GM12874 (cell line): ENCODE measurements around the gene JMJD8.

Experiments used
- TF ChIP-seq, protein P1 (sequence below): IDR thresholded peaks from 2 replicates; pipeline ENCODE4 v1.5.1; 2011; ENCODE audit warnings: low read depth, mild to moderate bottlenecking, control low read depth, low read length, moderate library complexity; ENCODE audit not compliant: insufficient read depth

Gene JMJD8

DNA sequence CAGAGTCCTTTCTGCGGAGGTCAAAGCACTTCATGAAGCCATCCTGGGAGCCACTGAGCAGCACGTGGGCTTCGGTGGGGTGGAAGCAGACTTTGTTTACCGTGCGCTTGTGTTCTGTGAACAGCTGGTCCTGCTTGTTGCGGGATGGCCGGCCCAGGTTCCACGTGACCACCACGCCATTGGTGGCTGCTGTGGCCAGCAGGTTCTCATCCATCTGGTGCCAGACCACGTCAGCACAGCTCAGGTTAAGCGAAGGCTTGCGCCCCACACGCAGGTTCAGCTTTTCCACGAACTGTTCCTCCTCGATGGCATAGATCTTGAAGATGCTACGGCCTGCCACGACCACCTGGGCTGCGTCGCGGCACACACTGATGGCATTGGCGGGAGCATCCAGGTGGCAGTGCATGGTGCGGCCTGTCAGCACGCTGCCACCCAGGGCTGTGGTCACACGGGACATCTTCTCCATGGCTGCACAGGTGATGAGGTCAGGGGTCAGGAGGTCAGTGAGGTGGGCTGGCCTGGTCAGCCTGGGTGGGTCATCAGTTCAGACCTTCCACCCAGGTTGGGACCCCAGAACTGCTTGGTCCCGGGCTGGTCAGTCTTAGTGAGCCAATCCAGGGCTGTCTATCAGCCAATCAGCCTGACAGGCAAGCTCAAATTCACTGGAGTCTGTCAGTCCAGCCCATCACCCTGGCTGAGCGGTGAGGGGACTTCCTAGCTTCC lies 5.2 kb upstream of the JMJD8 start:
- TF ChIP-seq, protein P1, sequence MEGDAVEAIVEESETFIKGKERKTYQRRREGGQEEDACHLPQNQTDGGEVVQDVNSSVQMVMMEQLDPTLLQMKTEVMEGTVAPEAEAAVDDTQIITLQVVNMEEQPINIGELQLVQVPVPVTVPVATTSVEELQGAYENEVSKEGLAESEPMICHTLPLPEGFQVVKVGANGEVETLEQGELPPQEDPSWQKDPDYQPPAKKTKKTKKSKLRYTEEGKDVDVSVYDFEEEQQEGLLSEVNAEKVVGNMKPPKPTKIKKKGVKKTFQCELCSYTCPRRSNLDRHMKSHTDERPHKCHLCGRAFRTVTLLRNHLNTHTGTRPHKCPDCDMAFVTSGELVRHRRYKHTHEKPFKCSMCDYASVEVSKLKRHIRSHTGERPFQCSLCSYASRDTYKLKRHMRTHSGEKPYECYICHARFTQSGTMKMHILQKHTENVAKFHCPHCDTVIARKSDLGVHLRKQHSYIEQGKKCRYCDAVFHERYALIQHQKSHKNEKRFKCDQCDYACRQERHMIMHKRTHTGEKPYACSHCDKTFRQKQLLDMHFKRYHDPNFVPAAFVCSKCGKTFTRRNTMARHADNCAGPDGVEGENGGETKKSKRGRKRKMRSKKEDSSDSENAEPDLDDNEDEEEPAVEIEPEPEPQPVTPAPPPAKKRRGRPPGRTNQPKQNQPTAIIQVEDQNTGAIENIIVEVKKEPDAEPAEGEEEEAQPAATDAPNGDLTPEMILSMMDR: no peak

DNA sequence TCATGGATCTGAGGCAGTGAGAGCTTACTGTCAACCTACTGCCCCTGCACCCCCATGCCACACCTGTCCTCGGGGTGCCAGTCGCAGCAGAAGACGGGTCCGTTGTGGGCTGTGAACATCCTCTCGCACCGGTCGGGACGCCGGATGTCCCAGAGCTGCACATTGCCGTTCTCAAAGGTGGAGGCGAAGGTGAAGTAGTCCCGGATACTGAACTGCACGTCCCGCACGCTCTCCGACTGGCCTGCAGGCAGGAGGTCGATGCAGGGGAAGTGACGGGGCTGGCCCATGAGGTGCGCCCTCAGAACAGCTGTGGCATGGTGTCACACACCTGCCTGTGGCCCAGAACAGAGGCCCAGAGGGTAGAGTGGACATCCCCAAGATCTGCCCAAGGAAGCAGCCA lies 3.4 kb upstream of the JMJD8 start:
- TF ChIP-seq, protein P1: no peak

DNA sequence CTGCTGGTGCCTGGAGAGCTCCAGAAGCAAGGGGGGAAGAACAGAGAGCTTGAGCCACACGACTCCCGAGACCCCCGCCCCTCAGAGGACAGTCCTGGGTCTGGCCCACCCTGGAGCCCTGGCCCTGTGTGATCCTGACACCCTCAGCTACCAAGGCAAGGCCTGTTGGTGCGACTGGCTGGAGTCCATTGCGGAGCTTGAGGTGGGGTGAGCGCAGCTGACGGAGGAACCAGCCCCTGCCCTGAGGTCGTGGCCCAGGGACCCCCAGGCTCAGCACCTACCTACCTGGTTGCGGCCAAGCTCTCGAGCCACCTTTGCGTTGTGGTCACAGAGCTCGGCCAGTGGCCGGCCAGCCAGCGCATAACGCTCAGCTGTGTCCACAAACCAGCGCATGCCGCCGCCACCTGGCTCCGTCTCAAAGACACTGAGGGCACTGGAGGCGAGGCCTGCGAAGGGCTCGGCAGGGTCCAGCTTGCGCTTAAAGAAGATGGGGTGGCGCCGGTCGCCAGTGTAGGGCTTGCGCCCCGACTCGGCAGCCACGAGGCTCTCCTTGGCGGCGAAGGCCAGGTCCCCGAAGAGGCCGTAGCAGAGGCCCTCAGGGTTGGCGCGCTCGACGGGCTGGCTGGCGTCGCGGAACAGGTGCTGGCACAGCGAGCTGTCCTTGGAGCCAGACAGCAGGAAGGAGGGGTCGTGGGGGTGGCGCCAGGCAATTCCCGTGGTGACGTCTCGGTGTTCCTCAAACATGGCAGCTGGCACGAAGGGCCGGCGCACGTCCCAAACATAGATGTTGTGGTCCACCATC lies 2.5 kb upstream of the JMJD8 start:
- TF ChIP-seq, protein P1: no peak

DNA sequence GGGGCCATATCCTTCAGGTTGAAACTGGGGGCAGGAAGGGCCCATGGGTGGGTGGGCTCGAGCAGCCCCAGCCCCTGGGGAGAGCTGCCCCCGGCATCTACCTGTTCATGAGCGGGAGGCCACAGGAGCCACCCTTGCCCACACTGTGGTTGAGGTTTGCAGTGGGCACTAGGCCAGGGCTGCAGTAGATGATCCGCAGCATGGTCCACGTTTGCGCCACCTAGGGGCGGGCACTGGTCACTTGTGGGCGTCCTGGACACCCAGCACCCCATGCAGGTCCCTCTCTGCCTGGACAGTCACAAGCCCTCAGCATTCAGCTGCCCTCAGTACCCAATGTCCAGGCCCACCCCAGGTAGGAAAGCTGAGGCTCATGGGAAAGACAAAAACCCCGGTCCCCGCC lies 1.8 kb upstream of the JMJD8 start:
- TF ChIP-seq, protein P1: peak; percentile 38

DNA sequence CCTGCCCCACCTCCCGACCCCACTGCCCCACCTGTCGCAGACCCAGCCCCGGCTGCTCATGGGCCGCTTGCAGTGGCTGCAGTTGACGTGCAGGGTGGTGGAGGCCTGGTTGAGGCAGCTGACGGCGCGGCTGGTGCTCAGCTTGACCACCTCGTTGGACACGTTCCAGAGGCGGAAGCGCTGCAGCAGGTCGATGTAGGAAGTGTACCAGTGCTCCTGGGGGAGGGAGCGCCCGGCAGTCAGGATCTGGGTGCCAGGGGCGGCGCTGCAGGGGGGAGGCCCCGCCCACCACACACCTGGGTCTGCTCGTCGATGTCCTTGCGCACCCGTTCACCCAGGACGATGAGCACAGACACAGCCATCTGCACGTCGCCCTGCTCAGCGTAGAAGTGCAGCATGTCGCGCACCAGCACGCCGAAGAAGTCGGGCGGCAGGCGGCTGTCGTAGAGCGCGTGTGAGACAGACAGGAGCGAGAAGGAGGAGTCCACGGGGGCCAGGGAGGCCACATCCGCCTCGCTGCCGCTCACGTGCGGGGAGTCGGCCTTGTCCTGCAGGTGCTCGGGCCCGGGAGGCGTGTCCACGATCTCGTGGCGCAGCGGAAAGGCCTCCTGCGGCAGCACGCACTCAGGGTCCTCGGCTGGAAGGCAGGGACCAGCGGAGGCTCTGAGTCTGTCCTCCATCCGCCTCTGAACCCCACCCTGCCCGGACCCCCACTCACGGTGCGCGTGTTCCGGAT lies 995 bp upstream of the JMJD8 start:
- TF ChIP-seq, protein P1: no peak

DNA sequence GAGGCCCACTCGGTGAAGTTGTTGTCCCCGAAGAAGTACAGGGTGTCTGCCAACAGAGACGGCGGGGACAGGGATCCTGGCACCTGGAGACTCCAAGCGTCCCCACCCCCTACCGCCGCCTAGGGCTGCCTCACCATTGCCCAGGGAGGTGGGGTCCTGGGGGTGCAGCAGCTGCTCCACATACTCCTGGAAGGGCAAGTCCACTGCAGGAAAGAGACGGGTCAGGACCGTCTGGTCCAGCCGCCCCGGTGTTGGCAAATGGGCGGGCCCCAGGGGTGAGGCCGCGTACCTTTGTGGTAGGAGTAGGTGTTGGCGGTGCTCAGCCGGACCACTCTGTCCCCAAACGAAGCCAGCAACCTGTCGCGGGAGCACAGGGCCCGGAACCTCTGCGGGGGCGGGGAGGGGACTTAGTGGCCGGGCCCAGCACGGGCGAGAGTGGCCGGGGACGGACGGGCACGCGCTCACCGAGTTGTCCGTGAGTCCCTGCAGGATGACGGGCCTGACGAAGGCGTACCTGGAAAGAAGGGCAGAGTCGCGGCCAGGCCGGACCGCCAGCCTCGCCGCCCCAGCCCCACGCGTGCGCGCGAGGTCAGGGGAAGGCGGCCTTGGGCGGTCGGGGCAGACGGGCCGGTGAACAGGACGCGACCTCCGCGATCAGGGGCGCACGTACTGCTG lies 601 bp downstream of the JMJD8 start:
- TF ChIP-seq, protein P1: no peak
